Endothelial cell (in vitro differentiated cells): ENCODE measurements around the gene CBARP. TPM values are rescaled to one million over a fixed set of nuclear protein-coding genes. Genes with fewer than 3 reads are reported as not detected.

Source experiments
- DNase-seq: peaks from one replicate; pipeline ENCODE4 v3.0.0; 2021; ENCODE audit warnings: low spot score
- H3K27ac Mint-ChIP-seq: one replicate; pipeline ENCODE4 v1.8.0; 2021; ENCODE audit warnings: mixed read lengths, inconsistent platforms; ENCODE audit not compliant: unreplicated experiment
- H3K27me3 Mint-ChIP-seq: one replicate; pipeline ENCODE4 v1.8.0; 2021; ENCODE audit warnings: mild to moderate bottlenecking, moderate library complexity, mixed read lengths, inconsistent platforms; ENCODE audit not compliant: unreplicated experiment
- H3K36me3 Mint-ChIP-seq: one replicate; pipeline ENCODE4 v1.8.0; 2021; ENCODE audit warnings: mild to moderate bottlenecking, low read depth, mixed read lengths, inconsistent platforms; ENCODE audit not compliant: unreplicated experiment
- H3K4me1 Mint-ChIP-seq: one replicate; pipeline ENCODE4 v1.8.0; 2021; ENCODE audit warnings: mild to moderate bottlenecking, mixed read lengths, inconsistent platforms; ENCODE audit not compliant: unreplicated experiment
- H3K4me3 Mint-ChIP-seq: one replicate; pipeline ENCODE4 v1.8.0; 2021; ENCODE audit warnings: mild to moderate bottlenecking, mixed read lengths, inconsistent platforms; ENCODE audit not compliant: unreplicated experiment
- H3K9me3 Mint-ChIP-seq: one replicate; pipeline ENCODE4 v1.8.0; 2021; ENCODE audit warnings: mixed read lengths, inconsistent platforms; ENCODE audit not compliant: unreplicated experiment
- total RNA-seq: library from RNA; stranded (reverse); fragmentation: NEBNext Ultra II Directional; extraction: Animal tissue kit (Norgen Biotek cat#: 25700); gene quantifications from one replicate; pipeline ENCODE4 v1.2.1, GENCODE V29; 2021; ENCODE audit not compliant: unreplicated experiment
- TF ChIP-seq, protein P1 (sequence below): fragments of 200-600 bp; sonication (generic); IDR thresholded peaks from one replicate; pipeline ENCODE4 v1.5.0; 2021; ENCODE audit warnings: antibody characterized with exemption; ENCODE audit not compliant: unreplicated experiment

The CBARP gene
- total RNA-seq, 1 donor from 2014 or later = 10.4 TPM

DNA sequence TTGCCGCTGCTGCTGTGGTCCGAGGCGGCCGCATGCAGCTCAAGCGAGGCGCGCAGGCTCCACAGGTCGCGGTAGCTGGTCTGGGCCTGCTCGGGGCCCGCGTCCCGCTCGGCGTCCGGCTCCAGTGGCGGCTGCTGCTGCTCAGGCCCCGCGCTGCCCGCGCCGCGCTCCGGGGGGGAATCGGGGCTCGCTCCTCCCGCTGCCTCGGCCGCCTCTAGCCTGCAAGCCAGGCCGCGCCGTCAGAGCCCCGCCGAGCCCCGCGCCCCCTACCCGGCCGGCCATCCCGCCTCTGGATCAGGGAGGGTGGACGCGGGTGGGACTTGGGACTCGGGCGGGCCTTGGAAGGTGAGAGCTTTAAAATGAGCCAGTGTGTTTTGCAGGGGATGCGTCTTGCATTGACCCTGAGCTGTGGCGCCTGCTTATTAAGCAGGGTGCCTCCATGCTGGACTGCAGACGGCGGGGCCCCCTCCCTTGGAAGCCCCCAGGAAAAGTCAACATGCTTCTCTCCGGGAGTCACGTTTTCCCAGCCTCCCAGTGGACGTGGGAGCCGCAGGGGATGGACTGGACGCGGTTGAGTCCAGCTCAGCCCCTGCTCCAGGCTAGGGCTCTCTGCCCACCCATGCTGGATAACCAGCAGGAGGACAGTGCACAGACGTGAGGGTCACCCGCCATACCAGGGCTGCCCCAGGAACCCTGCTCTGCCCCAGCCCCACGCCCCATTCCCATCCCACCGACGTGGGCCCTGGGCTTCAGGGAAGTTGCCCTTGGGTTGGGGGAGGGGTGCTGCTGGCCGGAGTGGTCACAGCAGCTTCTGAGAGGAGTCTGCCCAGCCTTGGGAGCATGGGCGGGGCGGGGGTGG, 7.7 kb downstream of the CBARP start:
- H3K36me3 Mint-ChIP-seq = peaks cover 4% of the 10 kb centered on the region
- H3K4me3 Mint-ChIP-seq = no peak overlapping the region
- no peaks in the 10 kb centered on the region for H3K4me1 Mint-ChIP-seq
- H3K9me3 Mint-ChIP-seq = no peaks in the 10 kb centered on the region
- peaks cover 2% of the 10 kb centered on the region for H3K27me3 Mint-ChIP-seq
- TF ChIP-seq, protein P1, sequence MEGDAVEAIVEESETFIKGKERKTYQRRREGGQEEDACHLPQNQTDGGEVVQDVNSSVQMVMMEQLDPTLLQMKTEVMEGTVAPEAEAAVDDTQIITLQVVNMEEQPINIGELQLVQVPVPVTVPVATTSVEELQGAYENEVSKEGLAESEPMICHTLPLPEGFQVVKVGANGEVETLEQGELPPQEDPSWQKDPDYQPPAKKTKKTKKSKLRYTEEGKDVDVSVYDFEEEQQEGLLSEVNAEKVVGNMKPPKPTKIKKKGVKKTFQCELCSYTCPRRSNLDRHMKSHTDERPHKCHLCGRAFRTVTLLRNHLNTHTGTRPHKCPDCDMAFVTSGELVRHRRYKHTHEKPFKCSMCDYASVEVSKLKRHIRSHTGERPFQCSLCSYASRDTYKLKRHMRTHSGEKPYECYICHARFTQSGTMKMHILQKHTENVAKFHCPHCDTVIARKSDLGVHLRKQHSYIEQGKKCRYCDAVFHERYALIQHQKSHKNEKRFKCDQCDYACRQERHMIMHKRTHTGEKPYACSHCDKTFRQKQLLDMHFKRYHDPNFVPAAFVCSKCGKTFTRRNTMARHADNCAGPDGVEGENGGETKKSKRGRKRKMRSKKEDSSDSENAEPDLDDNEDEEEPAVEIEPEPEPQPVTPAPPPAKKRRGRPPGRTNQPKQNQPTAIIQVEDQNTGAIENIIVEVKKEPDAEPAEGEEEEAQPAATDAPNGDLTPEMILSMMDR = no peak
- no peak overlapping the region for H3K27ac Mint-ChIP-seq
- no peak for DNase-seq

DNA sequence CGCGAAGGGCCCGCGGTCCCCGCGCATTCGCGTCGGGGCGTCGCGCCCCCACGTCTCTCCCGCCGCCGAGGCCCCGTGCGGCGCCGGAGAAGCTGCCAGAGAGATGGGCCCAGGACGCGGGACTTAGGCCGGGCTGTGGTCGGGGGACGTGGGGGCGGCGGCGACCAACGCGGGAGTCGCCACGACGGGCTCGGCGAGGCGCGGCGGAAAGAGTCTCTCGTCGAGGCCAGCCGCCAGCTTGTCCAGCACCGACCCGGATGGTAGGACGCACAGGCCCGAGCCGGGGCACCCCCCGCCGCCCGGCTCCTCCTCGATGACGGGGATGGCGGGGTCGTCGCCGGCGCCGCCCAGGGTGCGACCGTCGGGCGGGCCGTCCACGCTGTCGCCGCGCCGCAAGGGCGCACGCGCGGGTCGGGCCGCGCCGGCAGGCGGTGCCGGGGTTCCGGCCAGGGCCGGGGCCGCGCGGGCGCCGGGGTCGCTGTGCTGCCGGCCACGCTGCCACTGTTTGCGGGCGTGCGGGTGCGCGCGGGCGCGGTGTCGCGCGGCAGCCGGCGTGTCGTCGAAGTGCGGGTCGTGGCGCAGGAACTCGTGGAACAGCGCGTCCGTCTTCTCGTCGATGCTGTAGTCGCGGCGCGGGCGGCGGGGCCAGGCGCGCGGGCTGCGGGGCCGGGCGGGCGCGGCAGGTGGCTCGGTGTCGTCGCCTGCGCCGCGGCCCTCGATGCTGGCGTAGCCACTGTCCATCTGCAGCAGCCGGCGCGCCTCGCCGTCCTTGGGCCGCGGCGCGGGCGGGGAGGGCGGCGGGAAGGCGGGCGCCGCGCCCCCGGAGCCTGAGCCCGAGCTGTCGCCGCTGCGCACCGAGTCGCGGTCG, 8.5 kb downstream of the CBARP start:
- Mint-ChIP-seq H3K36me3 (peaks cover 4% of the 10 kb centered on the region), H3K4me3 (no peak overlapping the region), H3K4me1 (no peaks in the 10 kb centered on the region), H3K9me3 (no peaks in the 10 kb centered on the region), H3K27me3 (peaks cover 2% of the 10 kb centered on the region), H3K27ac (no peak overlapping the region)
- DNase-seq = no peak
- TF ChIP-seq, protein P1 = no peak

- Mint-ChIP-seq H3K4me3 (peak overlapping the region; percentile 62), H3K9me3 (no peaks in the 10 kb centered on the region), H3K4me1 (no peaks in the 10 kb centered on the region), H3K27ac (no peak overlapping the region), H3K27me3 (peaks cover 2% of the 10 kb centered on the region), H3K36me3 (peaks cover 4% of the 10 kb centered on the region)
- TF ChIP-seq, protein P1 = no peak
- no peak for DNase-seq
These were observed 9.4 kb downstream of the CBARP start for GRCh38 chr19:1228161-1228957.

- TF ChIP-seq, protein P1 = no peak
- Mint-ChIP-seq H3K9me3 (no peaks in the 10 kb centered on the region), H3K27ac (no peak overlapping the region), H3K36me3 (peaks cover 4% of the 10 kb centered on the region), H3K4me3 (no peak overlapping the region), H3K27me3 (peaks cover 2% of the 10 kb centered on the region), H3K4me1 (no peaks in the 10 kb centered on the region)
- no peak for DNase-seq
These were observed 10.3 kb downstream of the CBARP start for GRCh38 chr19:1227304-1228054.
